IMR-90 (cell line): ENCODE results near the gene CD82. TPM values are rescaled to one million over a fixed set of nuclear protein-coding genes. Genes with fewer than 3 reads are reported as not detected.
"Not testable (repeated sequence)": the region's sequence is repeated elsewhere in the genome, so short reads cannot be mapped to it uniquely, and the experiment has no call there.

Experiments used
- ATAC-seq: fragments of 200-7000 bp; cut with Tn5 transposase; 2 replicates; pipeline ENCODE4 v1.9.1; 2020; ENCODE audit warnings: low read depth, mild to moderate bottlenecking, moderate library complexity
- BruUV-seq: library from RNA; stranded (reverse); fragments of 400-500 nt; replicated peaks from 2 replicates; lab custom pipeline; 2021; lab: Mats Ljungman, UMichigan
- CTCF ChIA-PET: fragments of 300-600 bp; formaldehyde crosslinking; extraction: SDS; loops from one replicate; lab custom pipeline; 2021; ENCODE audit warnings: antibody characterized with exemption; lab: Yijun Ruan, JAX
- POLR2A ChIA-PET: fragments of 300-600 bp; sonication (Branson Sonifier 250); formaldehyde crosslinking; loops from one replicate; lab custom pipeline; 2022; ENCODE audit warnings: antibody characterized with exemption; ENCODE audit not compliant: unreplicated experiment; lab: Charles Lee
- DNase-seq: peaks from one replicate; pipeline ENCODE4 v3.0.0; 2013
- H2AFZ ChIP-seq: replicated peaks from 2 replicates; pipeline ENCODE3; 2013; ENCODE audit warnings: low read length, mild to moderate bottlenecking; ENCODE audit not compliant: poor library complexity
- H2AK5ac ChIP-seq: 2 replicates; pipeline ENCODE4 v1.6.1; 2013; ENCODE audit warnings: low read depth, low read length, inconsistent platforms
- H2AK9ac ChIP-seq: replicated peaks from 2 replicates; pipeline ENCODE3; 2013; ENCODE audit warnings: mild to moderate bottlenecking, low read depth, low read length, moderate library complexity; ENCODE audit not compliant: poor library complexity
- H2BK120ac ChIP-seq: 2 replicates; pipeline ENCODE4 v1.6.1; 2013; ENCODE audit warnings: low read depth, low read length, inconsistent platforms
- H2BK15ac ChIP-seq: 3 replicates; pipeline ENCODE4 v1.6.1; 2013; ENCODE audit warnings: low read depth, low read length, inconsistent platforms
- H2BK20ac ChIP-seq: 2 replicates; pipeline ENCODE4 v1.6.1; 2013; ENCODE audit warnings: low read depth, mild to moderate bottlenecking, inconsistent platforms, low read length, moderate library complexity
- H2BK5ac ChIP-seq: 2 replicates; pipeline ENCODE4 v1.6.1; 2013; ENCODE audit warnings: mild to moderate bottlenecking, low read depth, low read length, inconsistent platforms; ENCODE audit not compliant: poor library complexity, severe bottlenecking
- H3K14ac ChIP-seq: replicated peaks from 2 replicates; pipeline ENCODE4 v1.6.1; 2013; ENCODE audit warnings: low read depth, low read length, inconsistent platforms
- H3K18ac ChIP-seq: 2 replicates; pipeline ENCODE4 v1.6.1; 2013; ENCODE audit warnings: low read depth, low read length, control low read depth
- H3K23ac ChIP-seq: 2 replicates; pipeline ENCODE4 v1.6.1; 2013; ENCODE audit warnings: low read depth, low read length, inconsistent platforms
- H3K27ac ChIP-seq: 2 replicates; pipeline ENCODE4 v1.5.1; 2013; ENCODE audit warnings: mild to moderate bottlenecking, control low read depth, low read length; ENCODE audit not compliant: insufficient read depth
- H3K27me3 ChIP-seq: 2 replicates; pipeline ENCODE4 v1.6.1; 2013; ENCODE audit warnings: low read length; ENCODE audit not compliant: control insufficient read depth, insufficient read depth
- H3K36me3 ChIP-seq: 2 replicates; pipeline ENCODE4 v1.6.1; 2013; ENCODE audit warnings: low read length, mixed read lengths; ENCODE audit not compliant: control insufficient read depth, insufficient read depth
- H3K4ac ChIP-seq: 2 replicates; pipeline ENCODE4 v1.6.1; 2013; ENCODE audit warnings: low read depth, low read length, inconsistent platforms
- H3K4me1 ChIP-seq: 2 replicates; pipeline ENCODE4 v1.6.1; 2013; ENCODE audit warnings: low read length, mixed read lengths; ENCODE audit not compliant: control insufficient read depth, insufficient read depth
- H3K4me2 ChIP-seq: 2 replicates; pipeline ENCODE4 v1.6.1; 2013; ENCODE audit warnings: low read depth, mild to moderate bottlenecking, control low read depth, low read length, moderate library complexity
- H3K4me3 ChIP-seq: 2 replicates; pipeline ENCODE4 v1.5.1; 2013; ENCODE audit warnings: low read depth, mild to moderate bottlenecking, control low read depth, low read length, moderate library complexity; ENCODE audit not compliant: insufficient read depth
- H3K56ac ChIP-seq: 2 replicates; pipeline ENCODE4 v1.6.1; 2013; ENCODE audit warnings: low read length, inconsistent platforms; ENCODE audit not compliant: insufficient read depth; ENCODE audit errors: extremely low read depth
- H3K79me1 ChIP-seq, 2 experiments: 2 replicates each; pipeline ENCODE4 v1.6.1; 2013; ENCODE audit warnings: low read length in 2 of 2, inconsistent platforms in 1 of 2, low read depth in 1 of 2
- H3K9ac ChIP-seq: 2 replicates; pipeline ENCODE4 v1.6.1; 2013; ENCODE audit warnings: low read depth, low read length, control low read depth
- H3K9me1 ChIP-seq: 2 replicates; pipeline ENCODE4 v1.6.1; 2013; ENCODE audit warnings: low read length, inconsistent platforms; ENCODE audit not compliant: insufficient read depth
- H3K9me3 ChIP-seq: 2 replicates; pipeline ENCODE4 v1.6.1; 2013; ENCODE audit warnings: low read length; ENCODE audit not compliant: control insufficient read depth, insufficient read depth
- H4K20me1 ChIP-seq: 2 replicates; pipeline ENCODE4 v1.6.1; 2013; ENCODE audit warnings: low read length, inconsistent platforms; ENCODE audit not compliant: insufficient read depth
- H4K5ac ChIP-seq: 2 replicates; pipeline ENCODE4 v1.6.1; 2013; ENCODE audit warnings: mild to moderate bottlenecking, low read depth, low read length, control low read depth
- H4K8ac ChIP-seq, 2 experiments: 2 replicates each; pipeline ENCODE4 v1.6.1; 2013; ENCODE audit warnings: low read depth in 2 of 2, low read length in 2 of 2, control low read depth in 1 of 2, inconsistent platforms in 1 of 2
- H4K91ac ChIP-seq: 2 replicates; pipeline ENCODE4 v1.6.1; 2013; ENCODE audit warnings: low read depth, low read length, inconsistent platforms; ENCODE audit not compliant: insufficient read depth
- WGBS, 2 experiments: methylation state at CpG; one replicate each; pipeline versions ENCODE4 v1.1.5 to v1.1.7; 2013; ENCODE audit warnings: missing lambda C conversion rate in 2 of 2; ENCODE audit not compliant: insufficient read length in 1 of 2; ENCODE audit errors: extremely low coverage in 2 of 2; 5-methylcytosine and 5-hydroxymethylcytosine counted together
- dilution Hi-C: fragments of 300-500 bp; cut with HindIII; formaldehyde crosslinking; loops from one replicate; pipeline ENCODE4 v1.14.3; 2018; ENCODE audit warnings: low sequenced_read_pairs; ENCODE audit not compliant: unreplicated experiment
- in situ Hi-C: fragments of 300-500 bp; cut with MboI; formaldehyde crosslinking; loops from 3 replicates; pipeline ENCODE4 v1.14.3; 2019; ENCODE audit warnings: low sequenced_read_pairs, inconsistent platforms, mixed read lengths
- intact Hi-C: fragments of 100-400 bp; cut with micrococcal nuclease; formaldehyde crosslinking; loops from 2 replicates; pipeline ENCODE4 v1.10.0; 2022
- polyA plus RNA-seq, 3 experiments: library from polyadenylated mRNA; depleted of rRNA; stranded (reverse); fragments of >200 nt; gene quantifications; 2 replicates each; pipeline ENCODE4 v1.2.3, GENCODE V29; 2012; ENCODE audit warnings: low replicate concordance in 1 of 3
- total RNA-seq: library from RNA; depleted of rRNA; stranded (reverse); fragments of >200 nt; gene quantifications from 2 replicates; pipeline ENCODE4 v1.2.3, GENCODE V29; 2012

Gene CD82
- total and polyA plus RNA-seq, 2 of the 4 experiments (the other 2 are of a cell fraction) = 32.8 to 49.4 TPM

- H3K56ac ChIP-seq, H3K27ac ChIP-seq, H2AK9ac ChIP-seq, H3K27me3 ChIP-seq, ATAC-seq, H2BK120ac ChIP-seq, H2BK5ac ChIP-seq, H2BK15ac ChIP-seq, H3K9me1 ChIP-seq, H3K23ac ChIP-seq, in situ Hi-C loops, H2AK5ac ChIP-seq, H4K20me1 ChIP-seq, H3K4ac ChIP-seq, H3K4me2 ChIP-seq, H3K4me3 ChIP-seq, H3K18ac ChIP-seq, H3K14ac ChIP-seq, intact Hi-C loops, H2AFZ ChIP-seq, H3K36me3 ChIP-seq, CTCF ChIA-PET, H4K91ac ChIP-seq, H3K79me1 ChIP-seq, H4K5ac ChIP-seq, H2BK20ac ChIP-seq, H3K9ac ChIP-seq, H4K8ac ChIP-seq, POLR2A ChIA-PET, DNase-seq, H3K9me3 ChIP-seq, H3K4me1 ChIP-seq, BruUV-seq, dilution Hi-C loops: not testable (repeated sequence)
- WGBS, 2 experiments = 100% methylated on average over 2 of the region's 2 CpGs; no CpG with 5 or more reads in 1 of the 2 experiments
These were observed 17.9 kb upstream of the CD82 start for GRCh38 chr11:44547534-44547933.
